Measurements from ENCODE around the gene TEDDM1. TPM values are rescaled to one million over a fixed set of nuclear protein-coding genes. Genes with fewer than 3 reads are reported as not detected.

Gene TEDDM1
- total and polyA plus RNA-seq, 10 of the 15 experiments (the other 5 are each of a cell fraction or from before 2014, with no cell fraction given), result 0.11 TPM; not detected in 9

- TF ChIP-seq ZBTB40 (IDR thresholded peaks at IDR 0.05; ENCODE audit: borderline replicate concordance) (no peak), RBBP5 (conservative IDR thresholded peaks at IDR 0.05) (no peak), MYC (IDR thresholded peaks at IDR 0.05; ENCODE audit: insufficient read depth, insufficient read length, insufficient replicate concordance, low read length, severe bottlenecking) (peak; percentile 33), CHD1 (IDR thresholded peaks at IDR 0.05; ENCODE audit: low read depth, low read length) (no peak), CTCF (IDR thresholded peaks at IDR 0.05 in 2 of 3, conservative IDR thresholded peaks at IDR 0.05 in 1 of 3; ENCODE audit: control insufficient read depth in 2 of 3, extremely low read depth in 1 of 3, insufficient read depth in 1 of 3, low read depth in 3 of 3, low read length in 3 of 3) (peak in 1 of 3 experiments; percentile 36; a peak in 1 of 6 replicates), ESRRA (IDR thresholded peaks at IDR 0.05; ENCODE audit: low read length) (no peak), PKNOX1 (IDR thresholded peaks at IDR 0.05) (no peak), SIN3A (IDR thresholded peaks at IDR 0.05; ENCODE audit: low read depth, low read length) (no peak; the same call in 1 of the 2 replicates), TCF3 (IDR thresholded peaks at IDR 0.05; ENCODE audit: borderline replicate concordance, insufficient read depth, low read depth, low read length) (0 out of 2 replicates have a peak, but pooled peaks have one; percentile 56), FOS (IDR thresholded peaks at IDR 0.05; ENCODE audit: borderline replicate concordance, extremely low read depth, insufficient read length) (no peak), TCF7 (IDR thresholded peaks at IDR 0.05; ENCODE audit: borderline replicate concordance) (no peak), ZNF274 (IDR thresholded peaks at IDR 0.05; ENCODE audit: insufficient read depth, insufficient read length) (no peak), HDAC6 (IDR thresholded peaks at IDR 0.05; ENCODE audit: unreplicated experiment) (peak; percentile 86), CHD2 (IDR thresholded peaks at IDR 0.05; ENCODE audit: borderline replicate concordance, low read depth, low read length) (peak; percentile 62), CUX1 (IDR thresholded peaks at IDR 0.05; ENCODE audit: insufficient replicate concordance, low read depth, low read length) (no peak)
These were observed 9.0 kb downstream of the TEDDM1 start, which contains the start of gene GLUL (continued) for GRCh38 chr1:182391362-182392049.
